Measurements from ENCODE around the gene RPRML. TPM values are rescaled to one million over a fixed set of nuclear protein-coding genes. Genes with fewer than 3 reads are reported as not detected.

Gene RPRML
- total and polyA plus RNA-seq, 4 donors, result 0.06 TPM; not detected in 3

- H3K4me3 ChIP-seq (ENCODE audit: low read depth in 1 of 3, low read length in 3 of 3), result no peak overlapping the region
- H3K27ac ChIP-seq (ENCODE audit: low read depth in 1 of 2, low read length in 2 of 2), result peak overlapping the region; percentile 73 to 79
- H3K27me3 ChIP-seq (ENCODE audit: control insufficient read depth in 4 of 4, insufficient read depth in 4 of 4, low read length in 3 of 4), result no peaks in the 10 kb centered on the region
- H3K36me3 ChIP-seq (ENCODE audit: control insufficient read depth in 4 of 4, insufficient read depth in 3 of 4, low read depth in 1 of 4, low read length in 3 of 4), result no peaks in the 10 kb centered on the region
- TF ChIP-seq TAF1 (conservative IDR thresholded peaks at IDR 0.05) (no peak), REST (IDR thresholded peaks at IDR 0.05) (peak; percentile 56), CTCF (IDR thresholded peaks at IDR 0.05; ENCODE audit: low read depth, low read length, missing input control) (no peak), MAX (IDR thresholded peaks at IDR 0.05) (peak; percentile 73), HNF4G (IDR thresholded peaks at IDR 0.05) (peak; percentile 73), HNF4A (conservative IDR thresholded peaks at IDR 0.05) (peak; percentile 81 to 90), FOXA1 (IDR thresholded peaks at IDR 0.05) (peak; percentile 82), RAD21 (IDR thresholded peaks at IDR 0.05) (peak in 1 of 2 donors; percentile 4), ATF3 (IDR thresholded peaks at IDR 0.05) (no peak), FOXA2 (IDR thresholded peaks at IDR 0.05) (peak; percentile 84), ZBTB33 (IDR thresholded peaks at IDR 0.05) (peak; percentile 65), NR2F2 (IDR thresholded peaks at IDR 0.05) (peak; percentile 42), JUND (IDR thresholded peaks at IDR 0.05) (peak in 1 of 2 donors; percentile 72), SP1 (IDR thresholded peaks at IDR 0.05) (peak; percentile 76), EGR1 (IDR thresholded peaks at IDR 0.05; ENCODE audit: low read depth in 2 of 2) (no peak), RXRA (IDR thresholded peaks at IDR 0.05) (peak; percentile 81 to 91), GABPA (IDR thresholded peaks at IDR 0.05 in 1 of 2, conservative IDR thresholded peaks at IDR 0.05 in 1 of 2) (peak in 1 of 2 donors; percentile 74), YY1 (IDR thresholded peaks at IDR 0.05) (peak; percentile 44)
- H3K4me1 ChIP-seq (ENCODE audit: control insufficient read depth in 4 of 4, insufficient read depth in 4 of 4, low read length in 3 of 4), result peaks cover 5 to 13% (median 9%) of the 10 kb centered on the region in 4 donors
- no peaks in the 10 kb centered on the region for H3K9me3 ChIP-seq (ENCODE audit: control insufficient read depth in 4 of 4, low read length in 3 of 4)
- peak overlapping the region in 1 of 2 donors; percentile 73 for H3K9ac ChIP-seq (ENCODE audit: low read depth in 1 of 2, low read length in 2 of 2)
- 25% methylated on average over 5 of the region's 5 CpGs for WGBS
- DNase-seq (ENCODE audit: low spot score), result no peak
Observed at GRCh38 chr17:46984892-46985291, 5.8 kb upstream of the RPRML start.

All from liver (tissue), 9 donors.